ENCODE measurements around the gene MITF. TPM values are rescaled to one million over a fixed set of nuclear protein-coding genes. Genes with fewer than 3 reads are reported as not detected.

Gene MITF
- total RNA-seq, 1 donor from 2014 or later: not detected

DNA sequence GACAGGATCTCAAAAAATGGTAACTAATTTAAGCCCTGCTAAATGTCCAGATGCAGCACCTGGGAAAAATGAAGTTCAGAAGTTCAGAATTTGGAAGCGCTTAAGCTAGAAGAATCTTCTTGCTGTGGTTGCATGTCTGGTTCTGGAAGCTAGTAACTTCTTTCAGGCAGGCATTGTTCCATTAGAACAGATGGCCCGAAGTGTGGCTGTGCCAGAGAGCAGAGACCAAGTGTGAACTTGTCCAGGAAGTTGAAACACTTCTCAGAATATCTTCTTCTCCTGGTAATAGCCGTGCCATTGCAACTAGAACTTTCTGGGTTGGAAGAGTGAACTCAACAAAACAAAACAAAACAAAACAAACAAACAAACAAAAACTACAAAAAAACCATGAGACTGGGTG lies 80.0 kb downstream of the MITF start:
- TF ChIP-seq, protein P1, sequence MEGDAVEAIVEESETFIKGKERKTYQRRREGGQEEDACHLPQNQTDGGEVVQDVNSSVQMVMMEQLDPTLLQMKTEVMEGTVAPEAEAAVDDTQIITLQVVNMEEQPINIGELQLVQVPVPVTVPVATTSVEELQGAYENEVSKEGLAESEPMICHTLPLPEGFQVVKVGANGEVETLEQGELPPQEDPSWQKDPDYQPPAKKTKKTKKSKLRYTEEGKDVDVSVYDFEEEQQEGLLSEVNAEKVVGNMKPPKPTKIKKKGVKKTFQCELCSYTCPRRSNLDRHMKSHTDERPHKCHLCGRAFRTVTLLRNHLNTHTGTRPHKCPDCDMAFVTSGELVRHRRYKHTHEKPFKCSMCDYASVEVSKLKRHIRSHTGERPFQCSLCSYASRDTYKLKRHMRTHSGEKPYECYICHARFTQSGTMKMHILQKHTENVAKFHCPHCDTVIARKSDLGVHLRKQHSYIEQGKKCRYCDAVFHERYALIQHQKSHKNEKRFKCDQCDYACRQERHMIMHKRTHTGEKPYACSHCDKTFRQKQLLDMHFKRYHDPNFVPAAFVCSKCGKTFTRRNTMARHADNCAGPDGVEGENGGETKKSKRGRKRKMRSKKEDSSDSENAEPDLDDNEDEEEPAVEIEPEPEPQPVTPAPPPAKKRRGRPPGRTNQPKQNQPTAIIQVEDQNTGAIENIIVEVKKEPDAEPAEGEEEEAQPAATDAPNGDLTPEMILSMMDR (IDR thresholded peaks at IDR 0.05): no peak
- intact Hi-C loops (cut with micrococcal nuclease): no loop called here
- Mint-ChIP-seq H3K4me1 (no peaks in the 10 kb centered on the region), H3K27ac (no peak overlapping the region), H3K4me3 (no peak overlapping the region), H3K9me3 (peaks cover 5% of the 10 kb centered on the region), H3K36me3 (ENCODE audit: low read depth) (no peaks in the 10 kb centered on the region), H3K27me3 (peaks cover 2% of the 10 kb centered on the region)
- ATAC-seq (ENCODE audit: low read depth) (no peak), DNase-seq (no peak)
- ChIA-PET POLR2A (no interaction called here), CTCF (no interaction called here)

DNA sequence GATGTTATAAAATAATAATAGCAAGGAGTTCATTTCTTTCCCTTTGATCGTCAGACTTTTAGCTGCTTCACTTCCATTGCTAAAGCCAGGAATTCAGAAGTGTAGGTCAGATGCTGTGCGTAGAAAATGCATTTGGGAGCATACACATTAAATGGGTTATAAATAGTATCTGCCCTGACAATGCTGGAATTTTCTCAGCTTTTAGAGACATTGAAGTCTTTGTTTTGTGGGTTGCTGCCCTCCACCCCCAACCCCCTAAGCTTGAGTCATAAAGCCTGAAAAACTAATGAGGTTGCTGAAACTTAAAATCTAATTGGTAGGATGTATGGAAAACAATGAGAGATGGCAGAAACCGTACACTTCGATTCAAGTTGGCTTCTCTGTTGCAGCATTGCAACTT lies 81.9 kb downstream of the MITF start:
- Mint-ChIP-seq H3K27me3 (peaks cover 2% of the 10 kb centered on the region), H3K27ac (no peak overlapping the region), H3K36me3 (ENCODE audit: low read depth) (no peaks in the 10 kb centered on the region), H3K4me1 (no peaks in the 10 kb centered on the region), H3K9me3 (peaks cover 5% of the 10 kb centered on the region), H3K4me3 (no peak overlapping the region)
- DNase-seq (no peak), ATAC-seq (ENCODE audit: low read depth) (no peak)
- ChIA-PET POLR2A (no interaction called here), CTCF (no interaction called here)
- intact Hi-C loops (cut with micrococcal nuclease): no loop called here
- TF ChIP-seq, protein P1 (IDR thresholded peaks at IDR 0.05): no peak

DNA sequence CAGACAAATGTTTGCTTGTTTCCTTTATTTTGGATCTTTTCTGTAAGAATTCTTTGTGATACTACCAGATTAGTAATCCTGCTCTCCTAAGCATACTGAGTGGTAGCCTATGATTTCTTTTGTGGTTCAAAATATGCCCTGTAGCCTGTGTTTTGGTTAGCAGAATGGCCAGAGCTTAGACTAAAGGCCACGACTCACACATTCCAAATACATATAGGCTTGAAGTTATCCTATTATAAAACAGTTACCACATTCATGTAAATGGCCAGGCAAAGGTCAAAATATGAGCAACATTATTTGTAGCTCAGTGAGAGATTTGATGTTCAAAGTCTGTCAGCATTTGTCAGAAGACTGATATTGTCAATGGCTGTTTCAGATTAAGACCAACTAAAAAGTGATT lies 84.5 kb downstream of the MITF start:
- CTCF ChIA-PET: no interaction called here

DNA sequence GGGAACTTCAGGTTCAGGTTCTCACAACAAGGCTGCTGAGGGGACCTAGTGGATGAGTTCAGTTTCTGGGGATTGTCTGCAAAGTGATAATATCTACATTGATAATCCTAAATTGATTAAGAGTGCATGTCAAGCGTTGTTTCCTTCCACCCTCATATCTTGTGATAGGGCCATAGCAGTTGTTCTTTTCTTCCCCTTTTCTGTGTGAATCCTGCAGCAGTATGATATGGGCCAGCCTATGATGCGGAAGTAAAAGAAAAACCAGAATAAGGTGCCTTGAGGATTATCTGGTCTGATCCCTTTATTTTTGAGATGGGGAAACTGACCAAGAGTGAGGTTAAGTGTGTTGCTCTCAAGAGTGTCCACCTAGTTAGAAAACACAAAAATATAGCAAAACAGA lies 86.2 kb downstream of the MITF start:
- Mint-ChIP-seq H3K4me3 (no peak overlapping the region), H3K9me3 (peaks cover 5% of the 10 kb centered on the region), H3K27ac (no peak overlapping the region), H3K36me3 (ENCODE audit: low read depth) (no peaks in the 10 kb centered on the region), H3K4me1 (no peaks in the 10 kb centered on the region), H3K27me3 (no peaks in the 10 kb centered on the region)
- ChIA-PET CTCF (no interaction called here), POLR2A (no interaction called here)
- ATAC-seq (ENCODE audit: low read depth): no peak
- DNase-seq: no peak
- TF ChIP-seq, protein P1 (IDR thresholded peaks at IDR 0.05): no peak
- intact Hi-C loops (cut with micrococcal nuclease): no loop called here

More for the DNA sequence above, 84.5 kb downstream of the MITF start:
- Mint-ChIP-seq H3K27me3 (peaks cover 2% of the 10 kb centered on the region), H3K27ac (no peak overlapping the region), H3K4me1 (no peaks in the 10 kb centered on the region), H3K4me3 (no peak overlapping the region), H3K36me3 (ENCODE audit: low read depth) (no peaks in the 10 kb centered on the region), H3K9me3 (peaks cover 5% of the 10 kb centered on the region)
- POLR2A ChIA-PET: no interaction called here
- intact Hi-C loops (cut with micrococcal nuclease): no loop called here
- DNase-seq: no peak
- no peak for ATAC-seq (ENCODE audit: low read depth)
- TF ChIP-seq, protein P1 (IDR thresholded peaks at IDR 0.05): no peak

DNA sequence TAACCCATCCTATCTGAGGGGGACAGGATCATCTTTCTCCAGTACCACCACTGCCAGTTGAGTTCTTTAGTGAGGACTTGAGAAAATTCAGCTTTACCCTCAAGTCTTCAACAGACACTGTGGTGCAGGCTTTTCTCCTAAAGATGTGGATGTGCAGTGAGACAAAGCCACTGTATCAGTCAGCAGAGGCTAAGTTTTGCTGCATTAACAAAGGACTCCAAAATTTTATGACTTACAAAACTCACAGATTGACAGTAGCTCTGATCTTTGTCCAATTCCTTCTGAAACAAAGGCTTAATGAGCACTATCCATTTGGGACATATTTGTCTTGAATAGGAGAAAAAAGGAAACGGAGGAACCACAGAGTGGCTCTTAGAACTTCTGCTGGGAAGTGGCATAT lies 87.9 kb downstream of the MITF start:
- Mint-ChIP-seq H3K4me1 (no peaks in the 10 kb centered on the region), H3K27ac (no peak overlapping the region), H3K27me3 (no peaks in the 10 kb centered on the region), H3K9me3 (peaks cover 5% of the 10 kb centered on the region), H3K4me3 (no peak overlapping the region), H3K36me3 (ENCODE audit: low read depth) (no peaks in the 10 kb centered on the region)
- CTCF ChIA-PET: interaction anchor here (0.9 kb wide), 1 partner anchor 108 kb away, joined by 3 read pairs; no protein-coding TSS in a partner anchor
- ATAC-seq (ENCODE audit: low read depth) (no peak), DNase-seq (no peak)
- TF ChIP-seq, protein P1 (IDR thresholded peaks at IDR 0.05): no peak
- intact Hi-C loops (cut with micrococcal nuclease): no loop called here
- POLR2A ChIA-PET: no interaction called here
